ENCODE data around the gene ST8SIA4. TPM values are rescaled to one million over a fixed set of nuclear protein-coding genes. Genes with fewer than 3 reads are reported as not detected.

Gene ST8SIA4
- polyA plus RNA-seq, 3 donors, result 12.4 to 36.4 (median 30.7) TPM

DNA sequence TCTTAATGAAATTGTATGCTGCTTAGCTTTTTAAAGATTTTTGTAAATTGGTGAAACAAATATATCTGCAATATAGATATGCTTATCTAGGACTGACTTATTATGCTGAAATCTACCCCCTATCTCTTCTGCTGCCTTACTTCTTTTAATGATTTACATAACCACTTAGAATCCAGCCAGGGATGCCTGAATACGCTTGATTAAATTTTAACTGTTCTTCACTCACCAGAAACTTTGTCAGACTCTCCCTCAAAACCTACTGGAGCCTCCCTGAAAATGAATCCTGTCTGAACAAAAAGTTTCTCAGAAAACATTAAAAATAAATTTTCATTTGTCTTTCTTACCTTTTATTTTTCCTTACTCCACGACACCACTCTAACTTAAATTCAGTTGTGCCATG is 111.7 kb downstream of the ST8SIA4 start:
- Mint-ChIP-seq H3K36me3 (peaks cover 0 to 8% of the 10 kb centered on the region in 2 donors), H3K4me3 (no peak overlapping the region), H3K9me3 (peaks cover 8 to 20% (median 16%) of the 10 kb centered on the region in 7 donors), H3K27ac (no peak overlapping the region), H3K27me3 (ENCODE audit: low read depth in 3 of 3) (peaks cover 0 to 2% (median 0%) of the 10 kb centered on the region in 3 donors), H3K4me1 (peaks cover 15% of the 10 kb centered on the region)
- 100% methylated on average over 1 of the region's 2 CpGs for WGBS (ENCODE audit: insufficient coverage)
- intact Hi-C loops (cut with micrococcal nuclease), result no loop called here
- DNase-seq, result no peak
- no peaks in the 10 kb centered on the region for H4K20me1 ChIP-seq (ENCODE audit: insufficient read depth, low read length)
- peaks cover 18 to 20% of the 10 kb centered on the region in 2 donors for H3K9me3 ChIP-seq (replicated peaks in 1 of 2; ENCODE audit: control insufficient read depth in 1 of 2, insufficient read depth in 1 of 2, low read length in 2 of 2)
- no peaks in the 10 kb centered on the region for H3K79me2 ChIP-seq (ENCODE audit: insufficient read depth, low read length)
- peaks cover 0 to 7% of the 10 kb centered on the region in 2 donors for H3K36me3 ChIP-seq (replicated peaks in 1 of 2; ENCODE audit: control insufficient read depth in 1 of 2, insufficient read depth in 2 of 2, low read length in 2 of 2)
- TF ChIP-seq, protein P1, sequence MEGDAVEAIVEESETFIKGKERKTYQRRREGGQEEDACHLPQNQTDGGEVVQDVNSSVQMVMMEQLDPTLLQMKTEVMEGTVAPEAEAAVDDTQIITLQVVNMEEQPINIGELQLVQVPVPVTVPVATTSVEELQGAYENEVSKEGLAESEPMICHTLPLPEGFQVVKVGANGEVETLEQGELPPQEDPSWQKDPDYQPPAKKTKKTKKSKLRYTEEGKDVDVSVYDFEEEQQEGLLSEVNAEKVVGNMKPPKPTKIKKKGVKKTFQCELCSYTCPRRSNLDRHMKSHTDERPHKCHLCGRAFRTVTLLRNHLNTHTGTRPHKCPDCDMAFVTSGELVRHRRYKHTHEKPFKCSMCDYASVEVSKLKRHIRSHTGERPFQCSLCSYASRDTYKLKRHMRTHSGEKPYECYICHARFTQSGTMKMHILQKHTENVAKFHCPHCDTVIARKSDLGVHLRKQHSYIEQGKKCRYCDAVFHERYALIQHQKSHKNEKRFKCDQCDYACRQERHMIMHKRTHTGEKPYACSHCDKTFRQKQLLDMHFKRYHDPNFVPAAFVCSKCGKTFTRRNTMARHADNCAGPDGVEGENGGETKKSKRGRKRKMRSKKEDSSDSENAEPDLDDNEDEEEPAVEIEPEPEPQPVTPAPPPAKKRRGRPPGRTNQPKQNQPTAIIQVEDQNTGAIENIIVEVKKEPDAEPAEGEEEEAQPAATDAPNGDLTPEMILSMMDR (IDR thresholded peaks at IDR 0.05), result no peak
- no peak overlapping the region for H3K9ac ChIP-seq (ENCODE audit: insufficient read depth, low read length, poor library complexity, severe bottlenecking)
- H2AFZ ChIP-seq (ENCODE audit: insufficient read depth, low read depth, low read length, poor library complexity, severe bottlenecking), result no peak overlapping the region
- H3K27me3 ChIP-seq (ENCODE audit: control insufficient read depth in 2 of 2, insufficient read depth in 2 of 2, low read length in 2 of 2), result no peaks in the 10 kb centered on the region
- H3K4me2 ChIP-seq (replicated peaks; ENCODE audit: extremely low read depth, low read length, poor library complexity, severe bottlenecking), result no peak overlapping the region
- no peak overlapping the region for H3K4me3 ChIP-seq (replicated peaks in 1 of 3; ENCODE audit: low read depth in 2 of 3, low read length in 3 of 3)
- H3K27ac ChIP-seq (ENCODE audit: low read depth in 1 of 2, low read length in 2 of 2), result no peak overlapping the region
- peaks cover 10 to 12% of the 10 kb centered on the region in 2 donors for H3K4me1 ChIP-seq (ENCODE audit: control insufficient read depth in 1 of 2, insufficient read depth in 2 of 2, low read length in 2 of 2)

DNA sequence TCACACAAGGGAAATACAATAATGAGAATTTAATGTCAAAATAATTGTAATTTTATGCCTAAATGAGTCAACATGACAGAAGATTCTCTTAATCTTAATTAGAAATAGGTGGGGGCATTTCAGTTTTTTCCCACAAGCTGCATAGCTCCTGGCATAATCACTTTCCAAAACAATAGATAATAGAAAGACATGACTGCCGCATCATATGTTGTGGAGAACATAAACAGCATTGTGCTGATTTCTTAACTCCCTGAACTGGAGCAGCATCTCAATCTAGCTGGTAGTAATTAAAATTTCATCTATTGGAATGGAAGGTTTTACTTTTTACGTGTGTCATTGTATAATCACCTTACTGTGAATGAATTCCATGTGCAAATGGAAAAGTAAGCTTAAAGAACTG is 112.1 kb downstream of the ST8SIA4 start:
- H3K4me2 ChIP-seq (replicated peaks; ENCODE audit: extremely low read depth, low read length, poor library complexity, severe bottlenecking), result no peak overlapping the region
- H3K36me3 Mint-ChIP-seq, result peaks cover 0 to 8% of the 10 kb centered on the region in 2 donors
- no CpG with 5 or more reads among the region's 2 CpGs for WGBS (ENCODE audit: insufficient coverage)

More for the DNA sequence above, 112.1 kb downstream of the ST8SIA4 start:
- H3K27ac ChIP-seq (ENCODE audit: low read depth in 1 of 2, low read length in 2 of 2), result no peak overlapping the region
- H3K36me3 ChIP-seq (replicated peaks in 1 of 2; ENCODE audit: control insufficient read depth in 1 of 2, insufficient read depth in 2 of 2, low read length in 2 of 2), result peaks cover 0 to 7% of the 10 kb centered on the region in 2 donors
- no peak overlapping the region for H3K9ac ChIP-seq (ENCODE audit: insufficient read depth, low read length, poor library complexity, severe bottlenecking)
- no peak for DNase-seq
- intact Hi-C loops (cut with micrococcal nuclease), result no loop called here
- no peaks in the 10 kb centered on the region for H3K27me3 ChIP-seq (ENCODE audit: control insufficient read depth in 2 of 2, insufficient read depth in 2 of 2, low read length in 2 of 2)
- H4K20me1 ChIP-seq (ENCODE audit: insufficient read depth, low read length), result no peaks in the 10 kb centered on the region
- peaks cover 8 to 23% (median 16%) of the 10 kb centered on the region in 7 donors for H3K9me3 Mint-ChIP-seq
- H3K79me2 ChIP-seq (ENCODE audit: insufficient read depth, low read length), result no peaks in the 10 kb centered on the region
- peaks cover 0 to 3% (median 0%) of the 10 kb centered on the region in 3 donors for H3K27me3 Mint-ChIP-seq (ENCODE audit: low read depth in 3 of 3)
- no peak overlapping the region for H2AFZ ChIP-seq (ENCODE audit: insufficient read depth, low read depth, low read length, poor library complexity, severe bottlenecking)
- TF ChIP-seq, protein P1 (IDR thresholded peaks at IDR 0.05), result no peak
- H3K4me1 Mint-ChIP-seq, result peaks cover 15% of the 10 kb centered on the region
- H3K4me3 ChIP-seq (replicated peaks in 1 of 3; ENCODE audit: low read depth in 2 of 3, low read length in 3 of 3), result no peak overlapping the region
- peaks cover 18 to 20% of the 10 kb centered on the region in 2 donors for H3K9me3 ChIP-seq (replicated peaks in 1 of 2; ENCODE audit: control insufficient read depth in 1 of 2, insufficient read depth in 1 of 2, low read length in 2 of 2)
- no peak overlapping the region for H3K4me3 Mint-ChIP-seq
- H3K27ac Mint-ChIP-seq, result no peak overlapping the region
- peaks cover 10 to 12% of the 10 kb centered on the region in 2 donors for H3K4me1 ChIP-seq (ENCODE audit: control insufficient read depth in 1 of 2, insufficient read depth in 2 of 2, low read length in 2 of 2)
